Retina (tissue), 1 donor: ENCODE results near the gene ADGRG3.
A peak's percentile ranks its signal among the peaks of the same experiment; 100 is the strongest.

Source experiments
- DNase-seq: peaks from one replicate; pipeline ENCODE4 v3.0.0-alpha.2; 2016

Gene ADGRG3

GRCh38 chr16:57668263-57668571 lies at the start of gene ADGRG3:
ADGRG3 (plus strand) TSS chr16:57668306; CDS start chr16:57668348, 42 bp downstream.
- no peak for DNase-seq

DNA sequence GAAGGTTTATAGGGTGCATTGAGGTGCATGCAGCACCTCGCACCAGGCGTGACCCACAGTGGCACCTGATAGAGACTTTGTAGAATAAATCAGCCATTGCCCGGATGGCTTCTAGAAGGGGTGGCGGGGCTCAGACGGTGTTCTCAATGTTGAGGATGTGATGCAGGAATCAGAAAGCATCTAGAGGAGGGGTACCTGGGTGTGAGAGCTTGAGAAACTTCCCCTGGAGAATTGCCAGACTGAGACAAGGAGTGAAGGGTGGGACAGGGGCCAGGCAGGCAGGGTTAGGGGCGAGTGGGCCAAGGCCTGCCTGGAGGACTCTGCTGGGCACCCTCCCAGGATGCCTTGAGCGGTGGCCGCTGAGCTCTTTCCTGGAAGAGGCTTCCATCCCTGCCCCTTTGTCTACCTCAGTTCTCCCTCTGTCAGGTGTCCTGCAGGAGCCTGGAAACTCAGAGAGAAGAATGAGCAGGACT lies 48.9 kb upstream of the ADGRG3 start:
- DNase-seq = no peak

GRCh38 chr16:57619606-57620334 lies 48.3 kb upstream of the ADGRG3 start:
- DNase-seq = no peak

DNA sequence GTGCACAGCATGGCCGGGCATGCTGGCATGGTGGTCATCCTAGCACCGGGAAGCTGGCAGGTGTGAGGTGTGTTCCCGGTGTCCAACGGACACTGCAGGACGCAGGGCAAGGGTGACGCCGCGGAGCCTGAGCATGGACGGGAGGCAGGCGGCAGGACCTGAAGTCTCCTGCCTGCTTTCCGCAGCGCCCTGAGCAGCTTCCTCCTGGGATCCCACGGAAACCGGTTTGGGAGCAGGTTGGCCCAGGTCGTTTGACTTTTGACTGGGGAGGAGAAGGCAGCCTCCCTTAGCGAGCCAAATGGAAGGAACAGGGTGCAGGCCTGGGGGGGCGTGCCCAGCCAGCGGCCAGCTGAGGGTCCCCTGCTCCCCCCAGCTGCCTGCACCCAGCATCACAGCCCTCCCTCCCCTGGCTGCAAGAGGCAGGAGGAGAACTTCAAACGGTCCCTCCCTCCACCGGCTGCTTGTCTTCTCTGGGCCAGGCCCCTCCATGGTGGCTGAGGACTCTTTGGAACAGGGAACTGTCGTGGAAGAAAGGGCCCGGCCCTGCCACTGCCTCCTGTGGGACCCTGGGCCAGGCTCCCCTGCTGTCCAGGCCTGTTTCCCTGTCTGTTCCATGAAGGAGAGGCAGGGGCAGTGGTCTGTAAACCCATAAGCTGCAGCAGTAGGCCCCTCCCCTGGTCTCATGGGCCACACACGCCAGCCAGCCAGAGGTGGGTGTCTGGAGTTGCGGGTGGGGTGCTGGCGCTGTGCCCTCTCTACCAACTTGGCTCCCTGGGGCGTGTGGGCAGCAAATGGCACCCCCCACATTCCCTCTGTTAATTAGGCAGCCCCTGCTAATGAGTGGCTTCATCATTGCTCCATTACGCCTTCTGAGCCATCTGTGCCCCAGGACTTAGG lies 47.5 kb upstream of the ADGRG3 start:
- DNase-seq = peak; percentile 72

- DNase-seq = no peak
These were observed 46.4 kb upstream of the ADGRG3 start for GRCh38 chr16:57621521-57622271.

- DNase-seq = no peak
These were observed 45.5 kb upstream of the ADGRG3 start for GRCh38 chr16:57622361-57623250.

DNA sequence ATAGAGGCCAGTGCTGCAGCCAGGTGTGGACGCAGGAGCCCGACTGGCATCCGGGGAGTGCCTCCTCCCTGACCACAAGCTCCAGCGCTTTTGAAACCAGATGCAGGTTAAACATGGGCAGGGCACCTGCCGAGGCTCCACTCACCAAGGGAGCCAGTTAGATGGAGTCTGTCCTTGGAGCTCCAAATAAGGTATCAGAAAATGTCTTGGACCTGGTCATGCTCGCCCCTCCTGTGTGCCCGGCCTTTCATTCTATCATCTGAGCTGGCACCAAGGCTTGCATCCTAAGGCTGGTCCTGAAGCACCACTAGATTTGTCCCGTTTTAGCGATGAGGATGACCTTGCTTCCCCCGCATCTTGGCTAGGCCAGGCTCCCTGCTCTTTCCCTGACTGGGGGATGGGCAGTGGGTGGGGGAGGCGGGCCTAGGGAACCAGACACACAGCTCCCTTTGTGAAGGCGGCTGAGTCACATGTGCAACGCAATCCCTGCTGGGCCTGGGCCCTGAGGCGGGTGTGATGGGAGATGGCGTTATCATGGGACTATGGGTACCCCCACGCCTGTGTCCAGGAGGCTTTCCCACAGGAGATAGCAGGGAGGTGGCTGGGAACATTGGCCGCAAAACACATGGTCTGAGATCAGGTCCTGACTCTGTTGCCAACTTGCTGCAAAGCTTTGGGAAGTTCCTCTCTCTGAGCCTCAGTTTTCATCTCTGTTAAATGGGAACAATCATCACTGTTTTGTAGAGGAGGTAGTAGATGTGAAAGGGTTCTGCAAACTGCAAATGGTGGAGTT lies 44.7 kb upstream of the ADGRG3 start:
- no peak for DNase-seq

GRCh38 chr16:57624044-57624688 lies 43.9 kb upstream of the ADGRG3 start:
- no peak for DNase-seq

DNA sequence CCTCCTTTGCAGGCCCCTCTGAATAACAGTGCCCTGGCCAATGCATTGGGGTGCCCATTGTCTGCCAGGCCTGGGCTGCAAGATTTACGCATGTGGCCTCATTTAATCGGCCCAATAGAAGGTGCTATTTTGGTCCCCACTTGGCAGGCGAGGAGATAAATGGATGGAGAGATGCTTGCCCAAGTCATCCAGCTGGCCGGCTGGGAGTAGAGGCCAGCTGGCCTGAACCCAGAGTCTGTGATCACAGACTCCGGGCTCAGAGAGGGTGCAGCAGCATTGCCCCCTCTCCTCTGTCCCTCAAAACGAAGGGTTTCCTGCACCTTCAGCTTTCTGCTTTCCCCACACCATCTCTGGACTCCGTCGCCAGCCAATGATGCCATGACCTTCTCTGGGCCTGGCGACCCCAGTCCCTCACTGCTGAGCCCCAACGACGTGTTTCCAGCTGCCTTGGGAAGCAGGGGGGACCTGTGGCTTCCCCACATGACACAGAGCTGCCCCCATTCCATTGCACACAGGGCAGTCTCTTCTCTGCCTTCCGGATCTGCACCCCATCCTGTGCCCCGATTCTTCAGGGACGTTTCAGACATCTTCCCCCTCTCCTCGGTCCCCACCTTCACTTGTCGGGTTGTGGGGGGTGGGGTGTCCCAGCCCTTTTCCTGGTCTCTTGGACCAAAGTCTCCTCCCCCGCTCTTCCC lies 43.2 kb upstream of the ADGRG3 start:
- DNase-seq = no peak

- no peak for DNase-seq
These were observed 41.5 kb upstream of the ADGRG3 start for GRCh38 chr16:57626420-57627170.

DNA sequence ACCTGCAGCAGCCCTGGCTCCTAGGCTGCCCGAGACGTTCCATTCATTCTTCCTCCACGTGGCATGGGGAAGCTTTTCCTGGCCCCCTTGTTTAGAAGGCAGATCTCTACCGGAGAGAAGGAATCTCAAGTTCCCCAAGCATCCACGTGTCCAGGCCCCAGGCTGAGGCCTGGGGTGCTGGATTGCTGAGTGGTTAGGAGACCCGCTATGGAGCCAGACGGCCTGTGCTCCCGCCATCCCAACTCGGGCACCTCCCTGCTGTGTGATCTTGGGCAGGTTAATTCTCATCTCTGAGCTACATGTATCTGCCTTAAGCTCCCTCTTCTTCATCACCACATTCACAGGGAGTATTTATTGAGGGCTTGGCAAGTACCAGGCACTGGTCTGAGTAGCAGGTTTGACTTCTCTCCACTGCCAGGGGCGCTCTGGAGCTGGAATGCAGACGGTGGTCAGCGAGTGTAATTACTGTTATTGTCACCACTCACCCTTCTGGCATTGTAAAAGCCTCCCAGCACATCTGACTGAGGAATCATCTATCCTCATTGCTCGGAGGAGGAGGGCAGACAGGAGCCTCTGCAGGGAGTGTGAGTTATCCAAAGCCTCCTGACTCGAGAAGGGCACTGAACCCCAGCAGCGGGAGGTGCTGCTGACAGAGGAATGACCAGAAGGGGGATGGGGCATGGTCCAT lies 40.8 kb upstream of the ADGRG3 start:
- DNase-seq = peak; percentile 42

DNA sequence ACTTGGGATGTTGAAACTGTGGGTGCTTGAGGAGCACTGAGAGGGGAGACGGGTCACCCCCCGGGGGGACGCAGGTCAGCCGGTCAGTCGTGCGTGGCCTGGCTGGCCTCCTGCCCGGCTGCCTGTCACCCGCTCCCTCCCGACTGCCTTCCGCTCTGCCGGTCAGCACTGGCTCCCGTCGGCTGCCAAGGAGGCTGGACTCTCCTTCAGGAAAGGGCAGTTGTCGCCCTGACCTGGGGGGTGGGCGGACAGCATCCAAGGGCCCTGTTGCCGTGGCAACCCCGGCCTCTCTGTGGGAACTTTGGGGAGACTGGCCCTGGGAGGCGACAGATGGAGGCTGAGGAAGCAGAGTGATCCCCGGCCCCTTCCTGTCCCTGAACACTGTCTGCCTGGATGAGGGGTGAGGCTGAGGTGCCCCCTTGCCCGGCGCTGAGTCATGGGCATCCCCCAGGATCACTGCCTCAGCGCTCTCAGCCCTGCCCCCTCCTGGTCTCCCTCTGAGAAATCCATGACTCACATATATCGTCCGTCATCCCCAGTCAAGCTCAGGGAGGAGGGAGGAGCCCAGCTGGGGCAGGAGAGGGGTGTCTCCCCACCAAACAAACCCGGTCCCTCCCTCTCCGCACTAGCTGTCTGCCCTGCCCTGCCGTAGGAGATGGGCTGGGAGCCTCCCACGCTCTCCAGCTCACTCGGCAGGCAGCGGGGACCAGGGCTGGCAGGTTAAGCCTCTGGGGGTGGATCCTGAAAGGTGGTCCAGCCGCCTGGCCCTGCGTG lies 39.9 kb upstream of the ADGRG3 start, which contains the start of gene ADGRG1:
Gene ADGRG1, plus strand, starts transcription at position 623 of the 774 bp plus-strand sequence. CDS start 21,658 bp downstream, outside the sequence.
- DNase-seq = peak; percentile 77

DNA sequence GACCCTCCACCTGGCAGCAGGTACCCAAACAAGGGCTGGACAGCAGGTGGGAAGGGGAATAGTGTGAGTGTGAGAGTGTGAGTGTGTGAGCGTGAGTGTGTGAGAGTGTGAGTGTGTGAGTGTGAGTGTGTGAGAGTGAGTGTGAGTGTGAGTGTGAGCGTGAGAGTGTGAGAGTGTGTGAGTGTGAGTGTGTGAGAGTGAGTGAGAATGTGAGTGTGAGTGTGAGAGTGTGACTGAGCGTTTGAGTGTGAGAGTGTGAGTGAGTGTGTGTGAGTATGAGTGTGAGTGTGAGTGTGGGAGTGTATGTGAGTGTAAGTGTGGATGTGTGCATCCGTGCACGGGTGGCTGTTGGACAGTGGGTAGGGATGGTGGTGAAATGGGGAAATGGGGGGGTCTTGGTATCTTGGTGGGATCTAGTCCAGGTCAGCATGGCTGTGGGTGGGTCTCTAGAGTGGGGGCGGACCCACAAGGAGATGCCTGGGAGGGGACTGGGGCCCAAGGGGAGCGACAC lies 39.3 kb upstream of the ADGRG3 start:
- DNase-seq = no peak

DNA sequence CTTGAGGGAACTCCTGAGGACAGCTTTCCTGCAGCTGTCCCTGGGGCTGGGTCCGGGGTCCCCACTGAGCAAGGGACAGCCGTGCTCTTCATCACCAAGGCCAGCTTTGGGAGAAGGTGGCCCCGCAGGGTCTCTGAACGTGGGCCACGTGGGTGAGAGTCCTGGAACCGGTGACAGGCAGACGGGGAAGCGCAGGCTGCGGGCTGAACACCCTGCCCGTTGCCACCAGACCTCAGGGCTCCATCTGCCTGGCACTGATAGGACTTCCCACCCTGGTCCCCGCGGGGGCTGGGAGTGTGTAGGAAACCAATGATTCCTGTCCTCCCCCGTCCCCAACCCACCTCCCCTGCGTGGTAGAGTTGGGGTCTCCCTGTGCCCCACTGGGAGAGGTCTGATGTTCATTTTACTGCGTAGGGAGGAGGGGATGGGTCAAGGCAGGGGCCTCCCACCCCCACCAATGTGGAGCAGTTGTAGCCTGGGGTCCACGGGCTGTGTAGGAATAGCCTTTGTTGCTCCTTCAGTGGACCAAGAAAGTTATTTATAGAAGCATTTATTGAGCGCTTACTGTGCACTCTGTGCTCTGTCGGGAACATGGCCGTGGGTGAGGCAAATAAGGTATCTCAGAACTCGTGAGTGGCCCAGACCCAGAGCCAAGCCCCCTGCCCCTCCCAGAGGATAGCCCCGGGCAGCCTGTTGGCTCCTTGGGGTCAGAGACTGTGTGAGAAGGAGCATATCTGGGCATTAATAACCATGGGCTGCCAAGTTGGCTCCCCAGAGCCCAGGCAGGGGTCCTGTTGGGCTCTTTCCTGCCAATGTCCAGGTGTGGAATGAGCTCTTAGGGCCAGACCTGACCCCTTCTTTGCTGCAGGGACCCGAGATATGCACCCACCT lies 38.3 kb upstream of the ADGRG3 start:
- no peak for DNase-seq

DNA sequence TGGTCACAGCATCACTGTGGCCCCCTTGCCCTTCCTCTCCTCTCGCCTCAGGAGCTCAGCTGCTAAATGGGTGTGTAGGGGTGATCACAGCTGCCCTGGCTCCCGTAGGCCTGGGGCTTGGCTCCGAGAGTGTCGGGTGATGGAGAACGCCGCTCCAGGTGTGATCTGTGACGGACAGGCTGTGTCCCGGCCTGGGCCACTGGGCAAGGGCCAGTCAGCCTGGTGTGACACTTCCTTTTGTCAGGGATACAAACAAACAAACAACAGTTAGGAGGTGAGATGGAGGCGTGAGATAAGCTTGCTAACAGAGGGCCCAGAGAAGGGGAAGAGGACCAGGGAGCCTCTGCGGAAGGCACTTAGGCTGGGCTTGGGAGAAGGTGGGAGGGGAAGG lies 37.7 kb upstream of the ADGRG3 start:
- no peak for DNase-seq
